ENCODE data around the gene GEN1.

DNA sequence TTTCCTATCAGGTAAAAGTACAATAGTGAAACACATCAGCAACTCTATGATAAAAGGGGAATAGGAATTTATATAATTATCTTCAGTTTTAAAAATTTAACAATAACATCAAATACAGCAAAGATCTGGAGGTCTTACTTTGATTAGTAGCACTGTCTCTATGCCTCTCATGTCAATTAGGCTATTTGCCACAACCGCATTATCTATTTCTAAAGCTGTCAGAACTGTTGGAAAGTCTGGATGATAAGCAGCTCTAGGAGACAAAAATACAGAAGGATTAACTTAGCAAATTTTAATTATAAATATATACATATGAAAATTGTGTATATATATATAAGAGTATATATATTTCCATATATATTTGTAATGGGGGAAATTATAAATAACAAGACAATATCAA, 45.4 kb upstream of the GEN1 start:
- TF ChIP-seq, protein P1, sequence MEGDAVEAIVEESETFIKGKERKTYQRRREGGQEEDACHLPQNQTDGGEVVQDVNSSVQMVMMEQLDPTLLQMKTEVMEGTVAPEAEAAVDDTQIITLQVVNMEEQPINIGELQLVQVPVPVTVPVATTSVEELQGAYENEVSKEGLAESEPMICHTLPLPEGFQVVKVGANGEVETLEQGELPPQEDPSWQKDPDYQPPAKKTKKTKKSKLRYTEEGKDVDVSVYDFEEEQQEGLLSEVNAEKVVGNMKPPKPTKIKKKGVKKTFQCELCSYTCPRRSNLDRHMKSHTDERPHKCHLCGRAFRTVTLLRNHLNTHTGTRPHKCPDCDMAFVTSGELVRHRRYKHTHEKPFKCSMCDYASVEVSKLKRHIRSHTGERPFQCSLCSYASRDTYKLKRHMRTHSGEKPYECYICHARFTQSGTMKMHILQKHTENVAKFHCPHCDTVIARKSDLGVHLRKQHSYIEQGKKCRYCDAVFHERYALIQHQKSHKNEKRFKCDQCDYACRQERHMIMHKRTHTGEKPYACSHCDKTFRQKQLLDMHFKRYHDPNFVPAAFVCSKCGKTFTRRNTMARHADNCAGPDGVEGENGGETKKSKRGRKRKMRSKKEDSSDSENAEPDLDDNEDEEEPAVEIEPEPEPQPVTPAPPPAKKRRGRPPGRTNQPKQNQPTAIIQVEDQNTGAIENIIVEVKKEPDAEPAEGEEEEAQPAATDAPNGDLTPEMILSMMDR (IDR thresholded peaks at IDR 0.05): no peak
- TF ChIP-seq EP300 (IDR thresholded peaks at IDR 0.05): no peak
